H9 (cell line): Measurements from ENCODE around the gene SNX18. TPM values are rescaled to one million over a fixed set of nuclear protein-coding genes. Genes with fewer than 3 reads are reported as not detected.

Source experiments
- DNase-seq: peaks from one replicate; pipeline ENCODE4 v3.0.0-alpha.2; 2017
- H2AFZ ChIP-seq: one replicate; pipeline ENCODE4 v1.6.1; 2013; ENCODE audit warnings: mild to moderate bottlenecking, low read length, control low read depth, moderate library complexity
- H2AK5ac ChIP-seq: 2 replicates; pipeline ENCODE4 v1.6.1; 2013; ENCODE audit warnings: low read length, control low read depth, mixed read lengths; ENCODE audit not compliant: insufficient read length
- H2BK120ac ChIP-seq: one replicate; pipeline ENCODE4 v1.6.1; 2013; ENCODE audit warnings: low read depth, mild to moderate bottlenecking, low read length, control low read depth, inconsistent platforms; ENCODE audit not compliant: poor library complexity, severe bottlenecking
- H2BK12ac ChIP-seq: 2 replicates; pipeline ENCODE4 v1.6.1; 2013; ENCODE audit warnings: low read length, control low read depth, mixed read lengths, low read depth; ENCODE audit not compliant: insufficient read length
- H2BK15ac ChIP-seq: 2 replicates; pipeline ENCODE4 v1.6.1; 2013; ENCODE audit warnings: low read depth, low read length, control low read depth
- H2BK20ac ChIP-seq: one replicate; pipeline ENCODE4 v1.6.1; 2013; ENCODE audit warnings: low read depth, mild to moderate bottlenecking, low read length, control low read depth, inconsistent platforms; ENCODE audit not compliant: poor library complexity, severe bottlenecking
- H2BK5ac ChIP-seq: 2 replicates; pipeline ENCODE4 v1.6.1; 2013; ENCODE audit warnings: low read length, control low read depth, mixed read lengths; ENCODE audit not compliant: insufficient read length
- H3K14ac ChIP-seq: 2 replicates; pipeline ENCODE4 v1.6.1; 2013; ENCODE audit warnings: low read length, control low read depth; ENCODE audit not compliant: insufficient read depth
- H3K18ac ChIP-seq: 2 replicates; pipeline ENCODE4 v1.6.1; 2013; ENCODE audit warnings: low read depth, mild to moderate bottlenecking, mixed read lengths, low read length, control low read depth; ENCODE audit not compliant: insufficient read length
- H3K23ac ChIP-seq: 2 replicates; pipeline ENCODE4 v1.6.1; 2013; ENCODE audit warnings: low read length, control low read depth, mixed read lengths, low read depth; ENCODE audit not compliant: insufficient read length
- H3K23me2 ChIP-seq: 2 replicates; pipeline ENCODE4 v1.6.1; 2013; ENCODE audit warnings: low read depth, mild to moderate bottlenecking, mixed read lengths, low read length, control low read depth; ENCODE audit not compliant: insufficient read length, poor library complexity, severe bottlenecking
- H3K27ac ChIP-seq: 2 replicates; pipeline ENCODE4 v1.5.1; 2013; ENCODE audit warnings: low read length, control low read depth, mixed read lengths, low read depth; ENCODE audit not compliant: insufficient read length
- H3K27me3 ChIP-seq: 2 replicates; pipeline ENCODE4 v1.6.1; 2013; ENCODE audit warnings: low read length, control low read depth, inconsistent platforms; ENCODE audit not compliant: insufficient read depth
- H3K4ac ChIP-seq: 2 replicates; pipeline ENCODE4 v1.6.1; 2013; ENCODE audit warnings: low read depth, mild to moderate bottlenecking, control low read depth, inconsistent platforms, low read length, moderate library complexity
- H3K4me1 ChIP-seq: 2 replicates; pipeline ENCODE4 v1.6.1; 2013; ENCODE audit warnings: low read length, control low read depth, inconsistent platforms; ENCODE audit not compliant: insufficient read depth
- H3K4me2 ChIP-seq: 2 replicates; pipeline ENCODE4 v1.6.1; 2013; ENCODE audit warnings: low read length, control low read depth, mixed read lengths; ENCODE audit not compliant: insufficient read length, insufficient read depth
- H3K56ac ChIP-seq: 2 replicates; pipeline ENCODE4 v1.6.1; 2013; ENCODE audit warnings: low read depth, mild to moderate bottlenecking, mixed read lengths, low read length, control low read depth; ENCODE audit not compliant: insufficient read length
- H3K79me1 ChIP-seq: 2 replicates; pipeline ENCODE4 v1.6.1; 2013; ENCODE audit warnings: low read depth, mild to moderate bottlenecking, moderate library complexity, low read length, control low read depth, inconsistent platforms; ENCODE audit not compliant: insufficient read depth, poor library complexity, severe bottlenecking
- H3K79me2 ChIP-seq: 2 replicates; pipeline ENCODE4 v1.6.1; 2013; ENCODE audit warnings: low read length, control low read depth, inconsistent platforms; ENCODE audit not compliant: insufficient read depth
- H3K9ac ChIP-seq: 2 replicates; pipeline ENCODE4 v1.6.1; 2013; ENCODE audit warnings: low read length, control low read depth, mixed read lengths; ENCODE audit not compliant: insufficient read length; ENCODE audit errors: extremely low read depth
- H3K9me3 ChIP-seq: one replicate; pipeline ENCODE4 v1.6.1; 2013; ENCODE audit warnings: low read depth, low read length, inconsistent platforms; ENCODE audit not compliant: control insufficient read depth
- H3T11ph ChIP-seq: one replicate; pipeline ENCODE4 v1.6.1; 2013; ENCODE audit warnings: mild to moderate bottlenecking, low read length, control low read depth, inconsistent platforms
- H4K20me1 ChIP-seq: one replicate; pipeline ENCODE4 v1.6.1; 2013; ENCODE audit not compliant: control insufficient read depth, insufficient read length, insufficient read depth
- H4K5ac ChIP-seq: 2 replicates; pipeline ENCODE4 v1.6.1; 2013; ENCODE audit warnings: low read depth, mild to moderate bottlenecking, mixed read lengths, low read length, control low read depth; ENCODE audit not compliant: insufficient read length
- H4K8ac ChIP-seq: replicated peaks from 2 replicates; pipeline ENCODE4 v1.6.1; 2013; ENCODE audit warnings: low read length, control low read depth, mixed read lengths, low read depth; ENCODE audit not compliant: insufficient read length
- H4K91ac ChIP-seq: 2 replicates; pipeline ENCODE4 v1.6.1; 2013; ENCODE audit warnings: low read depth, mild to moderate bottlenecking, moderate library complexity, mixed read lengths, low read length, control low read depth; ENCODE audit not compliant: insufficient read length
- H3K27ac Mint-ChIP-seq, 3 experiments: 2 replicates in 2 of 3; 3 replicates in 1 of 3; pipeline ENCODE4 v1.8.0; 2020 to 2021; ENCODE audit warnings: mixed read lengths in 3 of 3, mild to moderate bottlenecking in 1 of 3, moderate library complexity in 1 of 3
- H3K27me3 Mint-ChIP-seq: 2 replicates; pipeline ENCODE4 v1.8.0; 2021; ENCODE audit warnings: low read depth, mild to moderate bottlenecking, moderate library complexity, mixed read lengths
- H3K36me3 Mint-ChIP-seq, 3 experiments: 2 replicates in 2 of 3; 3 replicates in 1 of 3; pipeline ENCODE4 v1.8.0; 2020 to 2021; ENCODE audit warnings: low read depth in 3 of 3, mixed read lengths in 3 of 3; ENCODE audit not compliant: insufficient read depth in 1 of 3
- H3K4me1 Mint-ChIP-seq, 2 experiments: 2 replicates each; pipeline ENCODE4 v1.8.0; 2020; ENCODE audit warnings: mixed read lengths in 2 of 2
- H3K4me3 Mint-ChIP-seq, 2 experiments: 2 replicates in 1 of 2; 3 replicates in 1 of 2; pipeline ENCODE4 v1.8.0; 2020 to 2021; ENCODE audit warnings: mild to moderate bottlenecking in 2 of 2, mixed read lengths in 2 of 2, moderate library complexity in 1 of 2
- H3K9me3 Mint-ChIP-seq, 2 experiments: 2 replicates in 1 of 2; 3 replicates in 1 of 2; pipeline ENCODE4 v1.8.0; 2020; ENCODE audit warnings: mild to moderate bottlenecking in 2 of 2, mixed read lengths in 2 of 2, moderate library complexity in 1 of 2
- CTCF ChIP-seq: fragments of 200-600 bp; sonication (generic); conservative IDR thresholded peaks from 3 replicates; pipeline ENCODE4 v1.8.0; 2021; ENCODE audit warnings: antibody characterized with exemption, mild to moderate bottlenecking
- WGBS: extraction: QIAGEN DNeasy Blood & Tissue Kit; methylation state at CpG from one replicate; pipeline ENCODE4 v1.1.7; 2013; ENCODE audit warnings: missing lambda C conversion rate, low lambda C conversion rate, mixed read lengths; ENCODE audit not compliant: insufficient read length; ENCODE audit errors: extremely low coverage; 5-methylcytosine and 5-hydroxymethylcytosine counted together
- total RNA-seq: library from RNA; stranded (reverse); gene quantifications from 2 replicates; pipeline ENCODE4 v1.2.1, GENCODE V29; 2021

SNX18 gene
- total RNA-seq, 1 experiment from 2014 or later = 17.2 TPM

DNA sequence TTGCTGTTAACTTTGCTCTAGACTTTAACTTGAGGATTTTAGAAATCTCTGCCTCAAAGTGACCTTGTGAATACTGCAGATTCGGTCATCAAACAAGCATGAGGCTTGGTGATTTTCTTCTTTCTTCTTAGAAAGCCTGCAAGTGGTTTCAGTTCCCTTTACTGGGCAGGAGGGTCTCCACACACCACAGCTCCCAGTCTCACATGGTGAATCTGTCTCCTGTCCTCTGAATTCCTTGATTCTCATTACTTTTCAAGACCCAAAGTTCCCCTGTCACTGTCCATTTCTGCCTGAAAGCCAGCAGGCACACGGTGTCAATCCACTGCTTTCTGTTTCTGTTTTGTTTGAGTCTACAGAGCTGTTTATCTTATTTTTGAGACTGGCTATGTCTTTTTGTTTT is 47.9 kb upstream of the SNX18 start:
- H3K14ac ChIP-seq = no peak overlapping the region
- H2BK12ac ChIP-seq = no peak overlapping the region
- Mint-ChIP-seq H3K27ac (no peak overlapping the region), H3K36me3 (no peaks in the 10 kb centered on the region), H3K27me3 (no peaks in the 10 kb centered on the region), H3K4me1 (no peaks in the 10 kb centered on the region), H3K9me3 (no peaks in the 10 kb centered on the region), H3K4me3 (no peak overlapping the region)
- H3K9ac ChIP-seq = no peak overlapping the region
- H2BK120ac ChIP-seq = no peak overlapping the region
- H3K4me1 ChIP-seq = no peaks in the 10 kb centered on the region
- no peak overlapping the region for H4K8ac ChIP-seq
- no peak overlapping the region for H3K23ac ChIP-seq
- no peaks in the 10 kb centered on the region for H3K27me3 ChIP-seq
- no peaks in the 10 kb centered on the region; the same call in 1 of the 2 replicates for H3K79me2 ChIP-seq
- no peaks in the 10 kb centered on the region for H3K79me1 ChIP-seq
- no CpG with 5 or more reads among the region's 2 CpGs for WGBS
- H3K4me2 ChIP-seq = no peak overlapping the region
- H2AFZ ChIP-seq = no peak overlapping the region
- H3T11ph ChIP-seq = no peak overlapping the region
- no peak overlapping the region for H3K4ac ChIP-seq
- no peak overlapping the region for H3K56ac ChIP-seq
- H3K23me2 ChIP-seq = no peaks in the 10 kb centered on the region
- H4K5ac ChIP-seq = no peak overlapping the region
- no peak overlapping the region for H4K91ac ChIP-seq
- H3K18ac ChIP-seq = no peak overlapping the region
- no peak for TF ChIP-seq CTCF
- no peak overlapping the region for H2BK5ac ChIP-seq
- H2AK5ac ChIP-seq = no peak overlapping the region
- H2BK15ac ChIP-seq = no peak overlapping the region
- no peaks in the 10 kb centered on the region for H4K20me1 ChIP-seq
- DNase-seq = no peak
- no peaks in the 10 kb centered on the region for H3K9me3 ChIP-seq
- no peak overlapping the region for H3K27ac ChIP-seq
- H2BK20ac ChIP-seq = no peak overlapping the region
